Measurements from ENCODE around the gene DOC2A.

DOC2A gene

DNA sequence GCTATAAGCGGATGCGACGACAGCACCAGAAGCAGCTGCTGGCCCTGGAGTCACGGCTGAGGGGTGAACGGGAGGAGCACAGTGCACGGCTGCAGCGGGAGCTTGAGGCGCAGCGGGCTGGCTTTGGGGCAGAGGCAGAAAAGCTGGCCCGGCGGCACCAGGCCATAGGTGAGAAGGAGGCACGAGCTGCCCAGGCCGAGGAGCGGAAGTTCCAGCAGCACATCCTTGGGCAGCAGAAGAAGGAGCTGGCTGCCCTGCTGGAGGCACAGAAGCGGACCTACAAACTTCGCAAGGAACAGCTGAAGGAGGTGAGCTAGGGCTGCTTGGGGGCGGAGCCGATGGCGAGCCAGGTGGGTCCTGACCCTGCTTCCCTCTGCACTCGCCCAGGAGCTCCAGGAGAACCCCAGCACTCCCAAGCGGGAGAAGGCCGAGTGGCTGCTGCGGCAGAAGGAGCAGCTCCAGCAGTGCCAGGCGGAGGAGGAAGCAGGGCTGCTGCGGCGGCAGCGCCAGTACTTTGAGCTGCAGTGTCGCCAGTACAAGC lies 25.5 kb downstream of the DOC2A start:
- no peaks in the 10 kb centered on the region for H3K9me3 ChIP-seq
- no peak overlapping the region for H3K4me3 ChIP-seq
- H3K27me3 ChIP-seq (ENCODE audit: low read depth), result no peaks in the 10 kb centered on the region
- H3K4me1 ChIP-seq, result no peaks in the 10 kb centered on the region
- in situ Hi-C loops (cut with MboI; ENCODE audit: low sequenced_read_pairs), result no loop called here
- no peak for DNase-seq (ENCODE audit: low spot score in 2 of 2)
- H3K36me3 ChIP-seq (replicated peaks), result peaks cover 90% of the 10 kb centered on the region

- Histone ChIP-seq H3K36me3 (replicated peaks) (peaks cover 90% of the 10 kb centered on the region), H3K9me3 (no peaks in the 10 kb centered on the region), H3K27me3 (ENCODE audit: low read depth) (no peaks in the 10 kb centered on the region), H3K4me3 (no peak overlapping the region), H3K4me1 (no peaks in the 10 kb centered on the region)
- in situ Hi-C loops (cut with MboI; ENCODE audit: low sequenced_read_pairs), result no loop called here
- no peak for DNase-seq (ENCODE audit: low spot score in 2 of 2)
Measured at GRCh38 chr16:29984764-29985147, 26.1 kb downstream of the DOC2A start.

- Histone ChIP-seq H3K4me3 (no peak overlapping the region), H3K4me1 (no peaks in the 10 kb centered on the region), H3K36me3 (replicated peaks) (peaks cover 92% of the 10 kb centered on the region), H3K9me3 (no peaks in the 10 kb centered on the region), H3K27me3 (ENCODE audit: low read depth) (no peaks in the 10 kb centered on the region)
- no peak for DNase-seq (ENCODE audit: low spot score in 2 of 2)
- in situ Hi-C loops (cut with MboI; ENCODE audit: low sequenced_read_pairs), result no loop called here
Measured at GRCh38 chr16:29984137-29984763, 26.6 kb downstream of the DOC2A start.

DNA sequence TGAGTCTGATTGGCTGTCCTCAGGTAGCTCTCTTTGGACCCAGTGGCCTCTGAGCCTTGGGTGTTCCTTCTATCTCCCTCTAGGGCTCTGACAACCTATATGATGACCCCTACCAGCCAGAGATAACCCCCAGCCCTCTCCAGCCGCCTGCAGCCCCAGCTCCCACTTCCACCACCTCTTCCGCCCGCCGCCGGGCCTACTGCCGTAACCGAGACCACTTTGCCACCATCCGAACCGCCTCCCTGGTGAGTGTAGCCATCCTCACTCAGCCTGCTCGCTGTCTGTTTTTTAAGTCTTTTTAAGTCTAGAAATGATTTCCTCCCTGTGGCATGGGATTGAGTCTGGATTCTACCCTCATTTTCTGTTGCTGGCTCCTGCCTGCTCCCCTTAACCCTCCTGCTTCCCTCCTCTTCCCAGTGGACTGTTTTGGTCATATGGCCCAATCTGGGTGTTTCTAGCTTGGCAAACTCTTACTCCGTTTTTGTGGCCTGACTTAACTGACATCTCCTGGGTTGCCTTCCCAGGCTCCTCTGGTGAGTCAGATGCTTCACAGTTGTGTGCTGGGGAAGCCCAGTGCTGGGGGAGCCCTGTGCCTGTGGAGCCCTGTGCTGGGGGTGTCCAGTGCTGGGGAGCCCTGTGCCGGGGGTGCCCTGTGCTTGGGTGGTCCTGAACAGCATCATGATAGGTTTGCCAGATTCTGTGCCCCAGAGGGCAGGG lies 27.2 kb downstream of the DOC2A start:
- H3K27me3 ChIP-seq (ENCODE audit: low read depth), result no peaks in the 10 kb centered on the region
- in situ Hi-C loops (cut with MboI; ENCODE audit: low sequenced_read_pairs), result no loop called here

DNA sequence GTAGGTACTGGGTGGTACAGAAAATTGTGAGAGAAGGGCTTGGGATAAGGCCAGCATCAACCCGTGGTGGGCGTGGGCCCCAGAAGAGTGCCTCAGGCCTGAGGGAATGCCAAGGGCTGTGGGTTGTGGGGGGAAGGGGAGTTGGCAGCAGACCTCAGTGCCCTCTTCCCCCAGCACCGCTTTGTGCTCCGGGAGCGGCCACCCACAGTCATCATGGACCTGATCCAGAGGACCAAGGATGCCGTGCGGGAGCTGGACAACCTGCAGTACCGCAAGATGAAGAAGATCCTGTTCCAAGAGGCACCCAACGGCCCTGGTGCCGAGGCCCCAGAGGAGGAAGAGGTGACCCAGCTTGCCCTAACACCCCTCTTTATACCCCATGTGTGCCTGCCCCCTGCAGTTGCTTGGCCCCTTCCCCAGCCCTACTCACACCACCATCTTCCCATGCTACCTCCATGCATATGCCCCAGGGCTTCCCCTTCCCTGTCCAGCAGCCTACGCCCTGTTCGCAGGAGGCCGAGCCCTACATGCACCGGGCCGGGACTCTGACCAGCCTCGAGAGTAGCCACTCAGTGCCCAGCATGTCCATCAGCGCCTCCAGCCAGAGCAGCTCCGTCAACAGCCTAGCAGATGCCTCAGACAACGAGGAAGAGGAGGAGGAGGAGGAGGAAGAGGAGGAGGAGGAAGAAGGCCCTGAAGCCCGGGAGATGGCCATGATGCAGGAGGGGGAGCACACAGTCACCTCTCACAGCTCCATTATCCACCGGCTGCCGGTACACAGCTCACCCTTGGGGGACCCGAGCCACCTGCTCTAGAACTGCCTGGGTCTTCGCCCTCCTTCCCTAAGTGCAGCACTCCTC lies 28.0 kb downstream of the DOC2A start:
- in situ Hi-C loops (cut with MboI; ENCODE audit: low sequenced_read_pairs), result no loop called here
- Histone ChIP-seq H3K27me3 (ENCODE audit: low read depth) (no peaks in the 10 kb centered on the region), H3K4me1 (no peaks in the 10 kb centered on the region), H3K9me3 (no peaks in the 10 kb centered on the region), H3K36me3 (replicated peaks) (peaks cover 93% of the 10 kb centered on the region), H3K4me3 (no peak overlapping the region)
- no peak for DNase-seq (ENCODE audit: low spot score in 2 of 2)

More for the DNA sequence above, 27.2 kb downstream of the DOC2A start:
- Histone ChIP-seq H3K9me3 (no peaks in the 10 kb centered on the region), H3K4me1 (no peaks in the 10 kb centered on the region), H3K36me3 (replicated peaks) (peaks cover 93% of the 10 kb centered on the region), H3K4me3 (no peak overlapping the region)
- DNase-seq (ENCODE audit: low spot score in 2 of 2), result no peak

- Histone ChIP-seq H3K4me3 (no peak overlapping the region), H3K4me1 (peaks cover 4% of the 10 kb centered on the region; the same call in 1 of the 2 replicates), H3K27me3 (ENCODE audit: low read depth) (no peaks in the 10 kb centered on the region), H3K36me3 (replicated peaks) (peaks cover 55% of the 10 kb centered on the region), H3K9me3 (no peaks in the 10 kb centered on the region)
- in situ Hi-C loops (cut with MboI; ENCODE audit: low sequenced_read_pairs), result no loop called here
- no peak for DNase-seq (ENCODE audit: low spot score in 2 of 2)
Measured at GRCh38 chr16:29978564-29979270, 32.1 kb downstream of the DOC2A start.

- H3K36me3 ChIP-seq (replicated peaks), result peaks cover 50% of the 10 kb centered on the region
- peaks cover 2% of the 10 kb centered on the region for H3K9me3 ChIP-seq
- H3K27me3 ChIP-seq (ENCODE audit: low read depth), result no peaks in the 10 kb centered on the region
- H3K4me3 ChIP-seq, result no peak overlapping the region
- in situ Hi-C loops (cut with MboI; ENCODE audit: low sequenced_read_pairs), result no loop called here
- DNase-seq (ENCODE audit: low spot score in 2 of 2), result no peak
- H3K4me1 ChIP-seq, result peaks cover 4% of the 10 kb centered on the region; the same call in 1 of the 2 replicates
Measured at GRCh38 chr16:29978081-29978480, 32.7 kb downstream of the DOC2A start.

DNA sequence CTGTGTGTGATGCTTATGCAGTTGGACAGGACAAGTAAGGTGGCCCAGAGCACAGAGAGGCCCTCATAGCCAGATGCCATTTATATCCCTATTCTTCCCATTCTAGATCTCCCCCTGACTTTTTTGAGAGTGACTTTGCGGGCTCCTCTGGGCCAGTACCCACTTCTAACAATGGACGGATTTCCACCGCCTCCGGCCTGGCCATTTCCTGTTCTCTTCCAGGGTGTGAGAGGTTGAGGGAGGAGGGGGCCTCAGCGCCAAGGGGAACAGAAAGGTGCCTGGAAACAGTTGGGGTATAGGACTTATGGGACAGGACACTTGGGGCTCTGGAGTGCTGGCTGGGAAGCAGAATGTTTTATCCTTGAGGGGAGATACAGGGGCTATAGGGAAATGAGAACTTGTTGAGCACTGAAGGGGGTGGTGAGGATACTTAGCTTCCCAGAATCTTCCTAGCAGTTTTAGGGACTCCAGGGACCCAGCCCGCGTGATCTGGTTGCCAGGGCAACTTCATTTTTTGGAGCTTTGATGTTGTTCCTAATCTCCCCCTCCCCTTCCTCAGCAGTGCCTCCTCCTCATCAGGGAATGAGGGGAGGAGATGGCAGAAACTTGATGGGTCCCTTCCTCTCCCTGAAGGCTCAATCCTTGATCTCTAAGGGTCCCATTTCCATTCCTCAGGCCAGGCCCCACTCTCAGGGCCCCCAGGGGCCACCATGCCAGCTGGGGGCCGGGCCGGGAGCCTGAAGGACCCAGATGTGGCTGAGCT lies 33.6 kb downstream of the DOC2A start:
- Histone ChIP-seq H3K9me3 (peaks cover 6% of the 10 kb centered on the region), H3K36me3 (replicated peaks) (peaks cover 48% of the 10 kb centered on the region), H3K4me1 (peaks cover 4% of the 10 kb centered on the region; the same call in 1 of the 2 replicates), H3K4me3 (no peak overlapping the region), H3K27me3 (ENCODE audit: low read depth) (no peaks in the 10 kb centered on the region)
- no peak for DNase-seq (ENCODE audit: low spot score in 2 of 2)
- in situ Hi-C loops (cut with MboI; ENCODE audit: low sequenced_read_pairs), result no loop called here

DNA sequence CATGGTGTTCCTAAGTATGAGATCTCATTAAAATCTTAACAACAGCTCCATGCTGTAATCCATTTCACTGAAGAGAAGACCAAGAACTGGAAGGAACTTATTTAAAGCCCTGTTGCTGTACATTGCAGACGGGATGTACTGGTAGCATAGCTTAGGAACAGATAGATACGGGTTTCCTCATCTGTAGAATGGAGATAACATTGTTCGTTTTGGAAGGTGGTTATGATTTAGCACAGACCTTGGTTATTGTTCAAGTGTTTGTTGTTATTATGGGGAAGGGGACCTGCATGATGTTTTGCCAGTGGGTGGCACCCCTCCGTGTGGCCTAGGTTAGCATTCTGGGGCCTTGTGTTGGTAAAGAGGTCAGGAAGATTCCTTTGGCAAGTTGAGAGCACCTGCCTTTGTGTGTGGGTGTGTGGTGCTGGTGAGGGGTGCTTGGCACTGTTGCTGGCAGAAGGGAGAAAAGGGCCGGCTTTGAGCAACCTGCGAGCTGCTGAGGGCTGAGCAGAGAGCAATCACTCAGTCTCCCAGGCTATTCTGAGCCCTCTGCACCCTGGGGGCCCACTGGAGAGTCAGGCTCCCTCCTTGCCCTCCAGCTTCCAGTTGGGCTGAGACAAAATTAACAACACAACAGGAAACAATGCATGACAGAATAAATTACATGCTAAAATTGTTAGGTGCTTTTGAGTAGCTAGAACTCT lies 34.9 kb downstream of the DOC2A start:
- Histone ChIP-seq H3K36me3 (replicated peaks) (peaks cover 39% of the 10 kb centered on the region), H3K9me3 (peaks cover 6% of the 10 kb centered on the region)

DNA sequence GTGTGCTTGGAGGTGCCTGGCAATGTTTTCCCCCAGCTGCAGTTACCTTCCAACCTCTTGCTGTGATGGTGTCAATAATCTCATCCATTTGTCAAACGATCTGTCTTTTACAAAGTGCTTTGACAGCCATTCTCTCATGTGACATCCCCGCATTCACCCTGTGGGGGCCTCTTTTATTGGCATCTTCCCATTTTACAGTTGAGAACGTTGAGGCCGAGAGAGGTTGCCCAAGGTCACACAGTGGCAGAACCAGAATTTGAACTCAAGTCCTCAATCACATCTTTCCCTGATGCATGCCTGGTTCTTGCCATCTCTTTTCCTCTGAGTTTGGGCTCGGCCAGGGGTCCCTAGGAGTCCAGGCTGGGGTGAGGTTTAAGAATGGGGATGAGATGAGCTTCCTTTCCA lies 35.7 kb downstream of the DOC2A start:
- Histone ChIP-seq H3K36me3 (replicated peaks) (peaks cover 36% of the 10 kb centered on the region), H3K4me3 (peak overlapping the region; percentile 73), H3K27me3 (ENCODE audit: low read depth) (no peaks in the 10 kb centered on the region), H3K9me3 (peaks cover 6% of the 10 kb centered on the region), H3K4me1 (peaks cover 4% of the 10 kb centered on the region; the same call in 1 of the 2 replicates)
- DNase-seq (ENCODE audit: low spot score in 2 of 2), result no peak
- in situ Hi-C loops (cut with MboI; ENCODE audit: low sequenced_read_pairs), result no loop called here

More for the DNA sequence above, 34.9 kb downstream of the DOC2A start:
- Histone ChIP-seq H3K27me3 (ENCODE audit: low read depth) (no peaks in the 10 kb centered on the region), H3K4me3 (peak overlapping the region; percentile 73), H3K4me1 (peaks cover 4% of the 10 kb centered on the region; the same call in 1 of the 2 replicates)
- in situ Hi-C loops (cut with MboI; ENCODE audit: low sequenced_read_pairs), result no loop called here
- DNase-seq (ENCODE audit: low spot score in 2 of 2), result peak; percentile 55 to 75

DNA sequence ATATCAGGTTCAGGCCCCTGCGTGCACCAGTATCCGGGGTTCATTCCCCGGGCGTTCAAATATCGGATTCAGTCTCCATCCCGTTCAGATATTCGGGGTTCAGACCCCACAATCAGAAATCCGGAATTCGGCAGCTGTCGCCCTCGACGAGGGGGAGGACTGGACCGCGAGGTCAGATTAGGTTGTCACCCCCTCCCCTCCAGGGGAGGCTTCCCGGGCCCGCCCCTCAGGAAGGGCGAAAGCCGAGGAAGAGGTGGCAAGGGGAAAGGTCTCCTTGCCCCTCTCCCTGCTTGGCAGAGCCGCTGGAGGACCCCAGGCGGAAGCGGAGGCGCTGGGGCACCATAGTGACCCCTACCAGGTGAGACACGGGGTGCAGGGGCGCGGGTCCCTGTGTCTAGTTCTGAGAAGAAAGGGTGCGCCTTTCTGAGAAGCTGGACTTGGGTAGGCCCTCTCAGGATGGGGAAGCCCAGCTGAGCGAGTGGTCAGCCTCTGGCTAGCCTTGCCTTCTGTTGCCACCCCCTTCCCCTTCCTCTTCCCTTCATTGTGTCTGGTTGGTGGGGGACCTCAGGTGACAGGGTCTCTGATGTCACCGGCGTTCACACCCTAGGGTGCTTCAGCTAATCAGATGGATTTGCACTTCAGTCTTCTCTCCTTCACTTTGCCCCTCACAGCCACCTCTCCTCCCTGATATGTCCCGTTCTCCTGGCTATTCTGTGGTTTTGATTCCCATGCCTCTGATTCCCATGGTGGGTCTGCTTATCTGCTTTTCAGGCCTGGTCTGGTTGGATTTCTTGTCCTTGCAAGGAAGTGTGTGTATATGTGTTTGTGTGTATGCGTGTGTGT lies 36.3 kb downstream of the DOC2A start:
- peaks cover 30% of the 10 kb centered on the region for H3K36me3 ChIP-seq (replicated peaks)
- H3K27me3 ChIP-seq (ENCODE audit: low read depth), result no peaks in the 10 kb centered on the region
- H3K4me1 ChIP-seq, result peaks cover 4% of the 10 kb centered on the region; the same call in 1 of the 2 replicates
- H3K4me3 ChIP-seq, result peak overlapping the region; percentile 73
- peaks cover 6% of the 10 kb centered on the region for H3K9me3 ChIP-seq
- no peak for DNase-seq (ENCODE audit: low spot score in 2 of 2)
- in situ Hi-C loops (cut with MboI; ENCODE audit: low sequenced_read_pairs), result no loop called here
